K562 (cell line): ENCODE measurements around the gene MMS19. TPM values are rescaled to one million over a fixed set of nuclear protein-coding genes. Genes with fewer than 3 reads are reported as not detected.

Experiments used
- FOXK2 ChIP-seq, 2 experiments: fragments of 450-650 bp; IDR thresholded peaks in 1 of 2; conservative IDR thresholded peaks in 1 of 2; 2 replicates each; pipeline ENCODE4 v1.6.1; 2016; ENCODE audit warnings: low read depth in 2 of 2, mild to moderate bottlenecking in 1 of 2
- NUFIP1 ChIP-seq: fragments of 450-650 bp; IDR thresholded peaks from 2 replicates; pipeline ENCODE4 v1.6.1; 2018; ENCODE audit not compliant: partially characterized antibody
- POLR3G ChIP-seq: IDR thresholded peaks from 2 replicates; pipeline ENCODE4 v1.6.1; 2011; ENCODE audit not compliant: insufficient read length, insufficient replicate concordance; ENCODE audit errors: extremely low read depth
- SMC3 ChIP-seq: conservative IDR thresholded peaks from 2 replicates; pipeline ENCODE4 v1.6.1; 2011; ENCODE audit warnings: low read depth, low read length, improper control_type of control experiment; ENCODE audit not compliant: insufficient read depth
- SRSF9 ChIP-seq: fragments of 200-400 bp; formaldehyde crosslinking; IDR thresholded peaks from 2 replicates; pipeline ENCODE4 v1.6.1; 2017; ENCODE audit warnings: low read depth, low read length, borderline replicate concordance
- TCF7L2 ChIP-seq: fragments of 150-350 bp; IDR thresholded peaks from 2 replicates; pipeline ENCODE4 v1.6.1; 2016; ENCODE audit warnings: low read depth, mild to moderate bottlenecking, low read length, moderate library complexity
- ZBTB11 ChIP-seq, 3 experiments: fragments of 200-800 bp in 1 of 3; fragments of 250-450 bp in 1 of 3; fragments of 450-650 bp in 1 of 3; sonication (Bioruptor Pico) in 1 of 3; sonication (Bioruptor generic) in 1 of 3; formaldehyde crosslinking in 1 of 3; IDR thresholded peaks; 2 replicates each; pipeline versions ENCODE4 v1.6.1 to v1.8.0; 2016 to 2022; ENCODE audit warnings: mild to moderate bottlenecking in 2 of 3, missing genetic modification characterization in 2 of 3, missing compliant biosample characterization in 1 of 3, moderate library complexity in 1 of 3
- ZNF263 ChIP-seq: sonication (generic); formaldehyde crosslinking; IDR thresholded peaks from 2 replicates; pipeline ENCODE4 v1.8.0; 2022; ENCODE audit warnings: mild to moderate bottlenecking, missing genetic modification reagents, borderline replicate concordance
- polyA plus RNA-seq, 8 experiments: library from polyadenylated mRNA; depleted of rRNA in 4 of 8; stranded (reverse) in 5 of 8; unstranded in 3 of 8; fragments of >200 nt; fragmentation: Nextera tagmentation in 2 of 8; fragmentation: Illumina TruSeq in 1 of 8; extraction: Ambion mirVana in 2 of 8; extraction: Trizol in 1 of 8; gene quantifications; 2 replicates each; pipeline versions ENCODE4 v1.2.1 to v1.2.3, GENCODE V29; 2011 to 2014; ENCODE audit warnings: inconsistent platforms in 1 of 8, missing spikeins in 1 of 8
- total RNA-seq, 7 experiments: library from RNA; depleted of rRNA in 6 of 7; stranded (reverse); fragments of >200 nt in 6 of 7; fragmentation: Illumina TruSeq in 2 of 7; extraction: Trizol in 2 of 7; gene quantifications; 2 replicates each; pipeline versions ENCODE4 v1.2.1 to v1.2.3, GENCODE V29; 2011 to 2021; ENCODE audit warnings: low replicate concordance in 1 of 7

Gene MMS19
- total and polyA plus RNA-seq, 9 of the 15 experiments (the other 6 are each of a cell fraction or from before 2014, with no cell fraction given): 40.1 to 110 (median 62.9) TPM

GRCh38 chr10:97546456-97547270 lies 48.4 kb upstream of the MMS19 start (continued):
- no peak for TF ChIP-seq ZBTB11 (CRISPR knock-in tag; IDR thresholded peaks at IDR 0.05)
- no peak for TF ChIP-seq TCF7L2
- no peak for TF ChIP-seq FOXK2 (conservative IDR thresholded peaks at IDR 0.05 in 1 of 2, IDR thresholded peaks at IDR 0.05 in 1 of 2; ENCODE audit: low read depth in 2 of 2)
- no peak for TF ChIP-seq NUFIP1
- no peak for TF ChIP-seq SMC3
- TF ChIP-seq ZNF263: no peak
- TF ChIP-seq POLR3G: no peak
- TF ChIP-seq SRSF9: no peak
- TF ChIP-seq, all 486 proteins: peak for 0
